HepG2 (cell line): ENCODE measurements around the gene HSD3B7. TPM values are rescaled to one million over a fixed set of nuclear protein-coding genes. Genes with fewer than 3 reads are reported as not detected.

Experiments
- FOXK2 ChIP-seq: fragments of 450-650 bp; IDR thresholded peaks from 2 replicates; pipeline ENCODE4 v1.6.1; 2016
- KAT8 ChIP-seq: IDR thresholded peaks from 2 replicates; pipeline ENCODE4 v1.6.1; 2016; ENCODE audit warnings: missing genetic modification reagents, missing compliant biosample characterization
- MATR3 ChIP-seq: sonication (generic); formaldehyde crosslinking; IDR thresholded peaks from 2 replicates; pipeline ENCODE4 v1.4.0; 2020; ENCODE audit warnings: missing genetic modification reagents
- PCBP1 ChIP-seq: fragments of 200-400 bp; formaldehyde crosslinking; IDR thresholded peaks from 2 replicates; pipeline ENCODE4 v1.6.1; 2017; ENCODE audit warnings: mild to moderate bottlenecking, low read depth, low read length, borderline replicate concordance
- POLR2AphosphoS2 ChIP-seq: IDR thresholded peaks from 2 replicates; pipeline ENCODE4 v1.6.1; 2011; ENCODE audit warnings: low read depth, low read length, improper control_type of control experiment
- RARG ChIP-seq: sonication (generic); formaldehyde crosslinking; IDR thresholded peaks from 2 replicates; pipeline ENCODE4 v1.4.0; 2020; ENCODE audit warnings: low read depth, mild to moderate bottlenecking, missing genetic modification reagents
- TARDBP ChIP-seq: sonication (generic); formaldehyde crosslinking; IDR thresholded peaks from 2 replicates; pipeline ENCODE4 v1.8.0; 2022; ENCODE audit warnings: mild to moderate bottlenecking, missing genetic modification reagents
- ZNF335 ChIP-seq: sonication (generic); formaldehyde crosslinking; IDR thresholded peaks from 2 replicates; pipeline ENCODE4 v1.4.0; 2020; ENCODE audit warnings: missing genetic modification reagents
- ZNF350 ChIP-seq: sonication (generic); formaldehyde crosslinking; IDR thresholded peaks from 2 replicates; pipeline ENCODE4 v1.4.0; 2020; ENCODE audit warnings: mild to moderate bottlenecking, low read depth, missing genetic modification reagents, borderline replicate concordance
- ZNF547 ChIP-seq: sonication (generic); formaldehyde crosslinking; IDR thresholded peaks from 2 replicates; pipeline ENCODE4 v1.5.1; 2020; ENCODE audit warnings: mild to moderate bottlenecking, missing genetic modification reagents
- ZNF558 ChIP-seq: sonication (generic); formaldehyde crosslinking; IDR thresholded peaks from 2 replicates; pipeline ENCODE4 v1.9.0; 2022; ENCODE audit warnings: mild to moderate bottlenecking, missing genetic modification reagents, borderline replicate concordance
- ZNF629 ChIP-seq: sonication (generic); formaldehyde crosslinking; conservative IDR thresholded peaks from 2 replicates; pipeline ENCODE4 v1.5.0; 2020; ENCODE audit warnings: missing genetic modification reagents
- polyA plus RNA-seq, 8 experiments: library from polyadenylated mRNA; depleted of rRNA in 3 of 8; stranded (reverse) in 7 of 8; unstranded in 1 of 8; fragments of >200 nt; fragmentation: Illumina TruSeq in 4 of 8; extraction: Trizol in 4 of 8; gene quantifications; 2 replicates each; pipeline versions ENCODE4 v1.2.1 to v1.2.3, GENCODE V29; 2011 to 2016; ENCODE audit warnings: low read depth in 4 of 8, missing spikeins in 1 of 8, mixed read lengths in 1 of 8; ENCODE audit not compliant: insufficient read depth in 1 of 8
- total RNA-seq, 5 experiments: library from RNA; depleted of rRNA; stranded (reverse); fragments of >200 nt; fragmentation: Illumina TruSeq; extraction: Trizol; gene quantifications; 2 replicates each; pipeline ENCODE4 v1.2.3, GENCODE V29; 2016; ENCODE audit warnings: low read depth in 1 of 5
- TF ChIP-seq, protein P1 (sequence below), 2 experiments: fragments of 450-650 bp in 1 of 2; sonication (generic) in 1 of 2; formaldehyde crosslinking in 1 of 2; IDR thresholded peaks; 2 replicates each; pipeline versions ENCODE4 v1.6.1 to v1.8.0; 2016 to 2022; ENCODE audit warnings: antibody characterized with exemption in 1 of 2, mild to moderate bottlenecking in 1 of 2, missing genetic modification reagents in 1 of 2
- TF ChIP-seq, protein P2 (sequence below): IDR thresholded peaks from 2 replicates; pipeline ENCODE4 v1.6.1; 2018; ENCODE audit warnings: missing genetic modification reagents, mild to moderate bottlenecking, missing compliant biosample characterization
- TF ChIP-seq, protein P3 (sequence below): sonication (generic); formaldehyde crosslinking; IDR thresholded peaks from 2 replicates; pipeline ENCODE4 v1.4.0; 2020; ENCODE audit warnings: missing genetic modification reagents, borderline replicate concordance

The HSD3B7 gene
- total and polyA plus RNA-seq, 2 of the 13 experiments (the other 11 are each of a cell fraction or from before 2014, with no cell fraction given): 32.9 to 69.7 TPM

DNA sequence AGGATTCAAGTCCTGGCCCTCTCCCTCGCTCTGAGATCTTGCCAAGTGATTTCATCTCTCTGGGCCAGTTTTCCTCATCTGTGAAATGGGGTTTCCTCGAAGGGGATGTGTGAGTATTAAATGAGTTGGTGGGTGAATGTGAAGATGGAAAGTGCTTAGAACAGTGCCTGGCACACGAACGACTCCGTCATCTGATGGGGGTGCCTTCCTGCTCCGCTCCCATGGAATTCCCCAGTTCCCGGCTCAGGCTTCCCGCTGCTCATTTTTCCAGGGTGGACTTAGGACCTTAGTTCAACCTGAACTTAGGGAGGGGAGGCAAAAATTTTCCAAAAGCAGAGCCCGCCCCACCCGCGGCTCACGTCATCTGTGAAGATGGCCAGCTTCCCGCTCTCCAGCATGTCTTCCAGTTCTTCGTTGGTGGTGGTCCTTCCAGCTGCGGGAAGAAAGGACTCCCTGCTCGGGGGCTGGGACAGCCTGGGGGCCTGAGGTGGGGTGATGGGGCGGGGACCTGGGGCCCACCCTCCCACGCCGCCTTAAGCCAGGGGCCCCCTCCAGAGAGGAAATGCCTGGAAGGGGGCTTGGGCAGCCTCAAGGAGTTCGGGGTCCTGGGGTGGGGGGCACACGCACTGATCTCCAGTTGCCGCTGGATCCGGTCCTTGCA, 11.4 kb downstream of the HSD3B7 start (continued):
- TF ChIP-seq, protein P1, sequence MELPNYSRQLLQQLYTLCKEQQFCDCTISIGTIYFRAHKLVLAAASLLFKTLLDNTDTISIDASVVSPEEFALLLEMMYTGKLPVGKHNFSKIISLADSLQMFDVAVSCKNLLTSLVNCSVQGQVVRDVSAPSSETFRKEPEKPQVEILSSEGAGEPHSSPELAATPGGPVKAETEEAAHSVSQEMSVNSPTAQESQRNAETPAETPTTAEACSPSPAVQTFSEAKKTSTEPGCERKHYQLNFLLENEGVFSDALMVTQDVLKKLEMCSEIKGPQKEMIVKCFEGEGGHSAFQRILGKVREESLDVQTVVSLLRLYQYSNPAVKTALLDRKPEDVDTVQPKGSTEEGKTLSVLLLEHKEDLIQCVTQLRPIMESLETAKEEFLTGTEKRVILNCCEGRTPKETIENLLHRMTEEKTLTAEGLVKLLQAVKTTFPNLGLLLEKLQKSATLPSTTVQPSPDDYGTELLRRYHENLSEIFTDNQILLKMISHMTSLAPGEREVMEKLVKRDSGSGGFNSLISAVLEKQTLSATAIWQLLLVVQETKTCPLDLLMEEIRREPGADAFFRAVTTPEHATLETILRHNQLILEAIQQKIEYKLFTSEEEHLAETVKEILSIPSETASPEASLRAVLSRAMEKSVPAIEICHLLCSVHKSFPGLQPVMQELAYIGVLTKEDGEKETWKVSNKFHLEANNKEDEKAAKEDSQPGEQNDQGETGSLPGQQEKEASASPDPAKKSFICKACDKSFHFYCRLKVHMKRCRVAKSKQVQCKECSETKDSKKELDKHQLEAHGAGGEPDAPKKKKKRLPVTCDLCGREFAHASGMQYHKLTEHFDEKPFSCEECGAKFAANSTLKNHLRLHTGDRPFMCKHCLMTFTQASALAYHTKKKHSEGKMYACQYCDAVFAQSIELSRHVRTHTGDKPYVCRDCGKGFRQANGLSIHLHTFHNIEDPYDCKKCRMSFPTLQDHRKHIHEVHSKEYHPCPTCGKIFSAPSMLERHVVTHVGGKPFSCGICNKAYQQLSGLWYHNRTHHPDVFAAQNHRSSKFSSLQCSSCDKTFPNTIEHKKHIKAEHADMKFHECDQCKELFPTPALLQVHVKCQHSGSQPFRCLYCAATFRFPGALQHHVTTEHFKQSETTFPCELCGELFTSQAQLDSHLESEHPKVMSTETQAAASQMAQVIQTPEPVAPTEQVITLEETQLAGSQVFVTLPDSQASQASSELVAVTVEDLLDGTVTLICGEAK (IDR thresholded peaks at IDR 0.05): no peak
- TF ChIP-seq, protein P1 (CRISPR knock-in tag; IDR thresholded peaks at IDR 0.05): no peak
- TF ChIP-seq, protein P2, sequence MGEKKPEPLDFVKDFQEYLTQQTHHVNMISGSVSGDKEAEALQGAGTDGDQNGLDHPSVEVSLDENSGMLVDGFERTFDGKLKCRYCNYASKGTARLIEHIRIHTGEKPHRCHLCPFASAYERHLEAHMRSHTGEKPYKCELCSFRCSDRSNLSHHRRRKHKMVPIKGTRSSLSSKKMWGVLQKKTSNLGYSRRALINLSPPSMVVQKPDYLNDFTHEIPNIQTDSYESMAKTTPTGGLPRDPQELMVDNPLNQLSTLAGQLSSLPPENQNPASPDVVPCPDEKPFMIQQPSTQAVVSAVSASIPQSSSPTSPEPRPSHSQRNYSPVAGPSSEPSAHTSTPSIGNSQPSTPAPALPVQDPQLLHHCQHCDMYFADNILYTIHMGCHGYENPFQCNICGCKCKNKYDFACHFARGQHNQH: no peak
- TF ChIP-seq RARG (CRISPR knock-in tag) (no peak), FOXK2 (no peak), ZNF335 (CRISPR knock-in tag) (no peak), ZNF629 (CRISPR knock-in tag) (peak; percentile 96), ZNF350 (CRISPR knock-in tag) (peak; percentile 28; the same call in 1 of the 2 replicates), KAT8 (CRISPR knock-in tag) (no peak; the same call in none of the 2 replicates), MATR3 (CRISPR knock-in tag) (no peak), ZNF547 (CRISPR knock-in tag) (no peak), POLR2AphosphoS2 (no peak), TARDBP (CRISPR knock-in tag) (peak; percentile 63; the same call in 1 of the 2 replicates), ZNF558 (CRISPR knock-in tag) (no peak), PCBP1 (no peak)
- TF ChIP-seq, protein P3, sequence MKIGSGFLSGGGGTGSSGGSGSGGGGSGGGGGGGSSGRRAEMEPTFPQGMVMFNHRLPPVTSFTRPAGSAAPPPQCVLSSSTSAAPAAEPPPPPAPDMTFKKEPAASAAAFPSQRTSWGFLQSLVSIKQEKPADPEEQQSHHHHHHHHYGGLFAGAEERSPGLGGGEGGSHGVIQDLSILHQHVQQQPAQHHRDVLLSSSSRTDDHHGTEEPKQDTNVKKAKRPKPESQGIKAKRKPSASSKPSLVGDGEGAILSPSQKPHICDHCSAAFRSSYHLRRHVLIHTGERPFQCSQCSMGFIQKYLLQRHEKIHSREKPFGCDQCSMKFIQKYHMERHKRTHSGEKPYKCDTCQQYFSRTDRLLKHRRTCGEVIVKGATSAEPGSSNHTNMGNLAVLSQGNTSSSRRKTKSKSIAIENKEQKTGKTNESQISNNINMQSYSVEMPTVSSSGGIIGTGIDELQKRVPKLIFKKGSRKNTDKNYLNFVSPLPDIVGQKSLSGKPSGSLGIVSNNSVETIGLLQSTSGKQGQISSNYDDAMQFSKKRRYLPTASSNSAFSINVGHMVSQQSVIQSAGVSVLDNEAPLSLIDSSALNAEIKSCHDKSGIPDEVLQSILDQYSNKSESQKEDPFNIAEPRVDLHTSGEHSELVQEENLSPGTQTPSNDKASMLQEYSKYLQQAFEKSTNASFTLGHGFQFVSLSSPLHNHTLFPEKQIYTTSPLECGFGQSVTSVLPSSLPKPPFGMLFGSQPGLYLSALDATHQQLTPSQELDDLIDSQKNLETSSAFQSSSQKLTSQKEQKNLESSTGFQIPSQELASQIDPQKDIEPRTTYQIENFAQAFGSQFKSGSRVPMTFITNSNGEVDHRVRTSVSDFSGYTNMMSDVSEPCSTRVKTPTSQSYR (CRISPR knock-in tag): no peak
